Stimulated activated naive CD4-positive, alpha-beta T cell treated with Interleukin-2 at 50 U/mL for 16 hours (primary cell): ENCODE measurements around the gene MARCKS.
"Not testable (repeated sequence)": the region's sequence is repeated elsewhere in the genome, so short reads cannot be mapped to it uniquely, and the experiment has no call there.

Experiments
- DNase-seq: peaks from one replicate; lab custom pipeline; 2025; lab: John Stamatoyannopoulos, UW

The MARCKS gene

DNA sequence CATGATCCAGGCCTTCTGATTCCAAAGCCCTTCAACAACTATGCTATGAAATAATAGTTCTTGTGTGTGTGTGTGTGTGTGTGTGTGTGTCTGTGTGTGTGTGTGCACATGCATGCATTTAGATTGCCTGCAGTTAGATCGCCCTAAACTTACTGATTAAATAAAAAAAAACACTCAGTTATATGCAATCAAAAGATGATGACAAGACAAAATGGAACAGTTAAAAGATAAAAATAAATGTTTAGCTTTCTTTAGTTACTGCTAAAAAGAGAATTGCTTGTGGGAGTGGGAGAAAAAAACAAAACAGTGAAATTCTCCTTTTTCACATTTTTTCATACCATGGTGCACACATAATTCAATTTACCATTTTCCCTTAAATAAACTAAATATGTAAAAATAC lies 29.4 kb downstream of the MARCKS start:
- no peak for DNase-seq

DNA sequence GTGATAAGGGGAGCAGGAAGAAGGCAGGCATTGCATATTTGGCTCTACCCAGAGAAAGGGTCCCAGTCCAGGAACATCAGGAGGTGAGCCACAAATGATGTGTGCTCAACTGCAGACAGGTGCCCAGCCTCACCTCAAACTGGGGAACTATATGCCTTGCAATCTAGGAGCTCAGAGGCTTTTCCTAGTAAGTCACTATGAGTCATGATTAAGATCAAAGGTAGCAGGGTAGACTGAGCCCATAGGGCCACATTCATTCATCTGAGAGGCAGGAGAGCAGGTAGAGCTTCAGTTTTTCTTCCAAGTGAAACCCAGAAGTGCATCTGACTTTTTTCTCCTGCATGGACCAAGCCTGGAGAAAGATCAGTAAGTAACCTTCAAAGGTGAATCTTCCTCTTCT lies 31.3 kb downstream of the MARCKS start:
- DNase-seq, result no peak

DNA sequence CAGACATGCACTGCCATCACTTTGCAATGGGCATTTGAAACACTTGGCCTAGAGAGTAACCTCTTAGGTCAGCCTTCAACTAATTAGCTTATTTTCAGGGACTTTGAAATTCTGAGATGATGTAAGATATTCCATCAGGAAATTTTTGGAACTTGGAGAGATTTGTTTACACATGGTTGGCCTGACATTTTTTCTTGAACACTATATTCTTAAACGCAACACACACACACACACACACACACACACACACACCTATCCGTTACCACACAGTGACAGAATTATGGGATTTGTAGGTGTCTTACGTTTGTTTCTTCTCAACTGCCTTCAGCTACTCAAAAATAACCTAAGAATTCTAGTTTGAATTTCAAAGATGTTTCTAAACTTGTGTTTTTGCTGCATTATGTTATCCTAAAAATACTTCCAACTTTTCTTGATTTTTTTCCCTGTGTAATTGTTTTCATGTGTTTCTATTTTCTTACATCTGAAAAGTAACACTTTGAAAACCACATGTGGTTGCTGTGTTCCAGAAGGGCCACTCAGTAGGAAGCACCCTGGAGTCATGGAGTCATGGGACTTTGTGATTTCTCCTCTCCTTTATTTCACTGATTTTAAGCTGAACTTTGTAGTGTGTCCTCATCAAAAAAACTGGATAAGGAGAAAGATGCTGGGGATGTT lies 31.9 kb downstream of the MARCKS start:
- no peak for DNase-seq

DNA sequence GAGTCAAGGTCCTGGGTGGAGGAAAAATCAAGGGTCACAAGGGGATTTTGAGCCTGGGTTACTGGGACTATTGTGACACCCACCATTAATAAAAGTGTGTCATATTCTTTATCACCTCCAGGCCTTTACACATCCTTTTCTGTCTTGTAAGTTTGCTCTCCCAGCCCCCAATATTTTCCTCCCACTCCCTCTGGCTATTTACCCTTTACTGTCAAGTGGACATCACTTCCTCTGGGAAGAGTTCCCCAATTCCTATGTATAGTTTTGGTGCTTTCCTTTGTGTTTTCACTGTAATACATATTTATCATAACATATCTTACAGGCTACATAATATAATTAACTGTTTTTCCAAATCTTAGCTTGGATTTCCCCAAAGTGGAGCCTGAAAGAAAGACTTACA lies 36.3 kb downstream of the MARCKS start:
- DNase-seq, result no peak

DNA sequence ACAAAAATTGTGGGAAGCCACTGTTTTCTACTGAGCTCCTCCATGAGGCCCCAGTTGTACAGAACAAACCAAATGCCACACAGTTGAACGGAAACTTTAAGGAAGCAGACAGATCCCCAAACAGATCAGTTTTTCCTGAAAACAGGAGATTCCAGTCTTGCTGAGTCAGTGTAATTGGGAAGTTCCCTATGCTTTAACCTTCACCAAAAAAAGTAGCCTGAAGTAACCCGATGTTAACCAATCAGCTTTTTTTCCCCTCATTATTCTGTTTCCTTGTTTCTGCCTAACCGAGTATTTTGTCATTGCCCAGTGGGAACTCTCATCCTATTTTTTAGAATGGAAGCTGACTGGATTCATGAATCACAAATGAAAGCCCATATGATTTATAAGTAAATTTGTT lies 36.7 kb downstream of the MARCKS start:
- no peak for DNase-seq

DNA sequence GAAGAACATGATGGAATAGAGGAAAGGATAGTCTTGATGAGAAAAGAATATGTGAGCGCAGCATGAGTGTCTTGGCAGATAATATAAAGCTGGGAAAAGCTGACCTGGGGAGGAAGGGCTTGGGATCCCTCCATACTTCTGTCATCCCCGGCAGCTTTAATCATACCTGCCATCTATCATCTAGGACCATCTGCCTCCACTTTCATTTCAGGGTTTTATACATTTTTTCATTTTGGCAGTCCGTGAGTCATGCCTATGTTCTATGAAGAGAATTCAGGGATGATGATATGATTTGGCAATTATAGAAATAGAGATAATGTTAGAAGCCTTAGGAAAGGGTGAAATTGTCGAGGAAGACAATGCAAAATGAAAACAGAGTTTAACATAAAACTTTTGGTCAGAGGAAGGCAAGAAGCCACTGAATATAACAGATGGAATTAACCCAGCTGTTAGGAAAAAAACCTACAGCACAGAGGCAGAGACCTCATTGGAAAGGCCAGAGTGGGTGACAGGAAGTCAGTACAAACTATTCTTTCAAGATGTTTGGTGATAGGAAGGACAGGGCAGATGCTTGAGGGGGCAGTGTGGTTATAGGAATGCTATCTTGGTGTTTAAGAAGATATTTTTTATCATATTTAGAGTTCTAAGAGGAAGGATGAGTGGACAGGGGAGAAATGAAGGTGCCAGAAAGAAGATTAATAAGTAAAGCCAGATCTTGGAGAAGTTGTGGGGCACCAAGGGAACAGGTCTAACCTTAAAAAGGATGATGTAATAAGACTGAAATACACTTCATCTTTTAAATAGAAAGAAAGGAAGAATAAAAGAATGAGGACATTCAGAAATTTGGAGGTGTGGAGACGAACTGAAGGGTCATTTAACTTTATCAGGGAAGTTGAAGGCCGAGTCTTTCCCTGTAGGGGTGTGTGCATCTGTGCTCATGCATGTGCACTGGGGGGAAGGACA lies 37.8 kb downstream of the MARCKS start:
- no peak for DNase-seq

DNA sequence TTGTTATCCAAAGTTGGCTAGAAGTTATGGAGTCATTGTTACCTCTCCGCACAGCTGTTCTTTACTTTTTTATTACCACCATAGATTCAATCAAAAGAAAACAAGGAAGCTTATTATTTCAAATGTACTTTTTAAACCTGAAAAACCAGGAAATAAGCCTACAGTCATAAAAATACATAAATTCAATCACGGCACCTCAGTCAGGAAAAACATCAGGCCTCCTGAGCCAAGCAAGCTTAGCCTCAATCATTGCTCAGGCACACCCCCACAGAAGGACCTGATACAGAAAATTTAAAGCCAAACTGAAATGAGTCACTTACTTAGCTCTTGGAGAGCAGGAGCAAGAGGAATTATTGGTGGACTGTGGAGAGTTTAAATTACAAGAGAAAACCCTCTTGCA lies 44.3 kb downstream of the MARCKS start:
- DNase-seq, result no peak

DNA sequence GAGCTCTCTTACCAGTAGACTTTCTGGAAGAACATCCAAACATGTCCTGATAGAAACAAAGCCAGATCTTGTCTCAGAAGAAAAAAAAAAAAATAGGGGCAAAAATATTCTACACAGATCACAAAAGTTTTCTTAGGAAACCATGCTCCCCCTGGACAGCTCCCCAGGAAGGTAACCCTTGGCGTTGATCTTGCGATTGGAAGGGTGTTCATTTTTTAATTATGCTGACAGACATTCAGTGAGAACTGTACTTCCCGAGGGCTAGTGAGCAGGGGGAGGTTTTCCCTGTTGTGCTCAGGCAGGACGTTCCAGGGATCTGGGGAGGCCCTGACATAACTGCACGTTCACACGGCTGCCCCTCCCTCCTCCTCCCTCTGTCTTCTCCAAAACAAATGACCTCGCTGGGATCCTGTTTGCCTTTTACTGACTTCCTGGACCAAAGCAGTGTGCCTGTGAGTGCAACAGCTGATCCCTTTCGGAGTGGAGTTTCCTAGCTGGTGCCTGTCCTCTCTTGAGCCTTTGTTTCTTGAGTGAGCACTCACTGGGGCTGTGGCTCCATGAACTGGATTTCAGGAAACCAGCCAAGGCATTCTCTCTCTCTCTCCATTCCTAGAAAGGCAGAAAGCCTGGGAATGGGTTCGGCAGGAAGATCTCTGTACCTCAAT lies 46.7 kb downstream of the MARCKS start:
- no peak for DNase-seq

DNA sequence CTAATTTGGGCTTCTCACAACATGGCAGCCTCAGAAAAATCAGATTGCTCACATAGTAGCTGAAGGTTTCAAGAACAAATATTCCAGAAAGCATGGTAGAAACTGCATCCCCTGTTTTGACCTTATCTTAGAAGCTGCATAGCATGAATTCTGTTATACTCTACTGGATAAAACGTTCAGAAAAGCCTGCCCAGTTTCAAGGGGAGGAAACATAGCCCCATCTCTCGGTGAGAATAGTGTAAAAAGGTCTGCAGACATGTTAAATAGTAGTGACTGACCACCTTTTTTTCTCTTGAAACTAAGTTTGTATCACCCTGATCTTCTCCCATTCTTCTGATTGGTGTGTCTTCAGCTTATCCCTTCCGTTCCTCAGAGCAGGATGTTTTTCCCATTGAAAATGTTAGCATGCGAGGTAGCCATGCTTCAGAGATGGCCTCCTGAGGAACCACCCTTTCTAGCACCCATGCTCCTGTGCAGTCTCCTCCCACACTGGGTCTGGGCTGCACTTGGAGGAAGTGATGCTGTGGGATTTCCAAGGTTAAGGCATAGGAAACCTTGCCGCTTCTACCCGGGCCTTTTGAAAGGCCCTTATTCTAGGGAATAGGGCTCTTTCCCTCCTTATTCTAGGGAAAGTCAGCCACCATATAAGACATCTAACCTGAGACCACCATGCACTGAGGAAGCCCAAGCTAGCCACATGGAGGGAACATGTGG lies 50.1 kb downstream of the MARCKS start:
- no peak for DNase-seq

DNA sequence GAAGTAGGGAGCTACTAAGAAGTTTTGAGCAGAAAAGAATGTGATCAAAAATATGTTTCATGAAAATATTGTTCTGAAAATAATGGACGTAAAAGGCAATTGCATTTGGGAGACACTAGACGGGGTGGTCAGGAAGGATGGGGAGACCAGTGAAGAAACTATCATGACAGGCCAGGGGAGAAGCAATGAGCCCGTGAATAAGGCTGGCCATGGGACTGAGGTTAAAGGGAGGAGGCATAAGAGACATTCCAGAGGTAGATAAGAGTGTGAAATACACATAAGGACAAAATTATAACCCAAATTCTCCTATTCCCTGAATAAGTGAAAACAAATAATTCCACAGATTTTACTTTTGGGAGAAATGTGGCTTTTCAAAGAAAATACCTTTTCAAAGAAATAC lies 51.7 kb downstream of the MARCKS start:
- no peak for DNase-seq

DNA sequence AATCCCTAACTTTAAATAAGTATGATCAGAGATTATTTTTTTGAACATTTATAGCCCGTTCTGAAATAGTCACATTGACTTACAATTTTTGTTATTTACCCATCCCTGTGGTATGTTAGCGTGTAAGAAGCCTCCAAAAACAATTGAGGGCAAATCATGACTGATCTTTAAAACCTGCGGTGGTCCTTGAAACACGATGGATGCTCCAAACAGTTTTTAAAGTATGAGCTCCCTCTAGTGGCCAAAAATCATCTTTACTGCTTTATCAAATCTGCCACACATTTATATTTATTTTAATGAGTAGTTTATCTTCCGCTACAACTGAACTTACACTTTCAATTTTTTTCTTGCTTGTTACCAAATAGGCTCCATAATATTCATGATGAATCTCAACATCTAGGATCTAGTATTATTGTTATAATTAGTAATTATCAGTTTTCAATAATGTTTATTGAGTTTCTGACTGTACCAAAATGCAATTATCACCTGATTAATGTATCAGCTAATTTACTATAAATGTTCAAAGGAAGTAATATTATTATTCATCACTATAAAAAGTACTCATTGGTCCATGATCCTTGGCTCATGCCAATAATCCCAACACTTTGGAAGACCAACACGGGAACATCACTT lies 52.2 kb downstream of the MARCKS start:
- DNase-seq, result no peak

DNA sequence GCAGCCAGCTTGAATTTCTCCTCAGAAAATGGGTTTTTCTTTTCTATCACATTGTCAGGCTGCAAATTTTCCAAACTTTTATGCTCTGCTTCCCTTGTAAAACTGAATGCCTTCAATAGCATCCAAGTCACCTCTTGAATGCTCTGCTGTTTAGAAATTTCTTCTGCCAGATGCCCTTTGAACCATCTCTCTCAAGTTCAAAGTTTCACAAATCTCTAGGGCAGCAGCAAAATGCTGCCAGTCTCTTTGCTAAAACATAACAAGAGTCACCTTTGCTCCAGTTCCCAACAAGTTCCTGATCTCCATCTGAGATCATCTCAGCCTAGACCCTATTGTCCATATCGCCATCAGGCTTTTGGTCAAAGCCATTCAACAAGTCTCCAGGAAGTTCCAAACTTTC lies 53.1 kb downstream of the MARCKS start:
- not testable (repeated sequence) for DNase-seq
